Fibroblast of skin of scalp (primary cell): ENCODE measurements around the gene HSH2D.
"Not testable (repeated sequence)": the region's sequence is repeated elsewhere in the genome, so short reads cannot be mapped to it uniquely, and the experiment has no call there.

ENCODE experiments used
- DNase-seq: peaks from one replicate; pipeline ENCODE4 v3.0.0-alpha.2; 2013

The HSH2D gene

DNA sequence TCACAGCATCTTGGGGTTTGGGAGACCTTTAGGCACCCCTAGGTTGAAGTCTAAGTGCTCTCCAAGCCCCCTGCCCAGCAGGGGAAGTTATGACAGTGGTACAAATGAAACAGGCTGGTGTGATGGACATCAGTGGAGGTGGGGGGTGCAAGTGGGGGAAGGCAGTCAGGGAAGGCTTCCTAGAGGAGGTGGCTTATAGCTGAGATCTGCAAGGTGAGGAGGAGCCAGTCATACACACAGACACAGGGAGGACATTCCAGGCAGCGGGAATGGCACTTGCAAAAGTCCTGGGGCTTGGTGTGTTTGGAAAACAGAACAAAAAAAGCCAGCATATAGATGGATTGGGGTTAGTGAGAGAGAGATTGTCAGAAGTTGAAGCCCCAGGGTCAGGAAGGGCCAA lies 11.6 kb downstream of the HSH2D start:
- no peak for DNase-seq

DNA sequence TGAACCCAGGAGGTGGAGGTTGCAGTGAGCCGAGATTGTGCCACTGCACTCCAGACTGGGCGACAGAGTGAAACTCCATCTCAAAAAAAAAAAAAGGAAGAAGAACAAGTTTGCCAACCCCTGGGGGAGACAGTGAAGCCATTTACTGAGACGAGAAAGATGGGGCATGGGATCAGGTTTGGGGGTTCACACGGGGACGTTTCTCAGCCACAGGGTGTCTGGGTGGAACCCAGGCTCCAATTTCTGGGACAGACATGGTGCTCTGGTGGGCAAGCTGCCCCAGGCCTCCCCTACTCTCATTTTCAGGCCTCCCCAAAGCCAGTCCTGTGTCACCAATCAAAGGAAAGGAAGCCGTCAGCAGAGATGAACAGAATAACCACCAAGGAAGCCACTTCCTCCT lies 13.4 kb downstream of the HSH2D start:
- DNase-seq: no peak

DNA sequence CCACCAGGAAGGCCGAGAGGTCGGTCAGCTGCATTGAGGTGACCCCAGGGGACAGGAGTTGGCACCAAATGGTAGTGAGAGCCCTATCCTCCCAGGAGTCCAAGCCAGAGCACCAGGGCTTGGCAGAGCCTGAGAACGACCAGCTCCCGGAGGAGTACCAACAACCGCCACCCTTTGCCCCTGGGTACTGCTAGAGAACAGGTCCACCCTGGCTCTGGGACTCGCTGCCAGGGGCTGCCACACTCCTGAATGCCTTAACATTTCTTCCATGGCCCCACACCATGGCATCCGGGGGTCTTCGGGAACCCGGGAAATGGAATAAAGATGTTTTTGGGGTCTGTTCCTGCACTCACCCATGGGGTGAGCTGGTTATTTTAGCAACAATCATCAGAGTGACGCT lies 14.1 kb downstream of the HSH2D start:
- DNase-seq: no peak

DNA sequence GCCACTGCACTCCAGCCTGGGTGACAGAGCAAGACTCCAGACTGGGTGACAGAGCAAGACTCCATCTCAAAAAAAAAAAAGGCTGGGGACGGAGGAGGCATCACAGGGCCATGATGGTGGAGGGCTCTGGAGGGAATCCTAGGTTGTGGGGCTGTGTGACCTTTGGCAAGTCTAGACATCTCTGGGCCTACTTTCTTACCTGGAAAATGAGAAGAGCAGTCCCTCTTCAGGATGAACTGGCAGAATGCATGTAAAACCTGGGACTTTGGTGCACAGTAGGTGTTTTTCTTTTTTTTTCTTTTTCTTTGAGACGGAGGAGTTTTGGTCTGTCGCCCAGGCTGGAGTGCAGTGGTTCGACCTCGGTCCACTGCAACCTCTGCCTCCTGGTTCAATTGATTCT lies 16.2 kb downstream of the HSH2D start:
- DNase-seq: no peak

DNA sequence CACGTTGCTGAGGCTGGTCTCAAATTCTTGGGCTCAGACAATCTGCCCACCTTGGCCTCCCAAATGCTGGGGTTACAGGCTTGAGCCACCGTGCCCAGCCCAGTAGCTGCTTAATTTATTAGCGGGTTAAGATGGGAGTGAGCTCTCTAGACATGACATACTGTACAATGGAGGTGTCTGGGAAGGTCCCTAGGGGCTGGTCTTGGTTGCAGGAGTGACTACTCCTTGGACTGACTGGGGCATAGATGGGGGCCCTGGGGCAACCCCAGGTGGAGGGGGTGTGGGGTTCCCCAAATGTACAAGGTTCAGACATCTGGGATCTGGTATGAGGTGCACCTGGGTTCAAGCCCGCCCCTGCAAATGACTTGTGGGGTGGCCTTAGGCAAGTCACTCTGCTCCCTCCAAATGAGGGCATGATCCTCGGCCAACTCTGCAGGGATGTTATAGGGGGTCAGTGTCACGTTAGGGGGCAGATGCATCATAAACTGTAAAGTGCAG lies 17.0 kb downstream of the HSH2D start:
- no peak for DNase-seq

DNA sequence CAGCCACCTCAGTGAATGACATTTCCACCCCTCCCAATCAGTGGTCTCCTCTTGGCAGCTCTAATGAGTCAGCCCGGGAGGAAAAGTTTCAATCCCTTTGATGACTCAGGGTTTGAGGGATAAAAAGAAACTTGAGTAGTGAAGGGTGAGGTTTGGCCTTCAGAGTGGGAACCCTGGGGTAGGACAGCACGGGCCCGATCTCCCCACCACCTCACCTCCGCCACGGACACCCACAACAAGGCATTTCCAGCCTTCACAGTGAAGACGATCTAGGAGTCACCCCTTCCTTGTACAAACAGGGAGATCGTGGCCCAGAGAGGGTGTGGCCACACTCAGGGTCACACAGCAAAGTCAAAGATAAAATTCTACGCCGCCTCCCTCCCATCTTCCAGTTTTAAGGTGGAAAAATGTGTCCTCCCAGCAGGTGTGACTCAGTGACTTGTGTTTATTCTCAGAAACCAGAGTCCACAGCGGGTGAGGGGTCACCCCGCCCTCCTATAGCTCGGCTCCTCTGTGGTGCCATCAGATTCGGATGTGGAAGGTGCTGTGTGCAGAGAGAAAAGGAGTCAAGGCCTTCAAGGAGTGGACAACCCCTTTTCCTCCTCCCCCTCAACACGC lies 17.6 kb downstream of the HSH2D start:
- DNase-seq: peak; percentile 62

DNA sequence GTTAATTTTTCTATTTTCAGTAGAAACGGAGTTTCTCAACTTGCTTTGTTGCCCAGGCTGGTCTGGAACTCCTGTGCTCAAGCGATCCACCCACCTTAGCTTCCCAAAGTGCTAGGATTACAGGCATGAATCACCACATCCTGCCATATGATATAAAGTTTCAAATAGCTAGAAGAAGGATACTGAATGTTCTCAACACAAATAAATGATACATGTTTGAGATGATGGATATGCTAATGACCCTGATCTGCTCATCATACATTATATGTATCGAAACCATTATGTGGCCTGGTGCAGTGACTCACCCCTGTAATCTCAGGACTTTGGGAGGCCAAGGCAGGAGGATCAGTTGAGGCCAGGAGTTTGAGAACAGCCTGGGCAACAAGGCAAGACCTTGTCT lies 18.4 kb downstream of the HSH2D start:
- DNase-seq: peak; percentile 31

DNA sequence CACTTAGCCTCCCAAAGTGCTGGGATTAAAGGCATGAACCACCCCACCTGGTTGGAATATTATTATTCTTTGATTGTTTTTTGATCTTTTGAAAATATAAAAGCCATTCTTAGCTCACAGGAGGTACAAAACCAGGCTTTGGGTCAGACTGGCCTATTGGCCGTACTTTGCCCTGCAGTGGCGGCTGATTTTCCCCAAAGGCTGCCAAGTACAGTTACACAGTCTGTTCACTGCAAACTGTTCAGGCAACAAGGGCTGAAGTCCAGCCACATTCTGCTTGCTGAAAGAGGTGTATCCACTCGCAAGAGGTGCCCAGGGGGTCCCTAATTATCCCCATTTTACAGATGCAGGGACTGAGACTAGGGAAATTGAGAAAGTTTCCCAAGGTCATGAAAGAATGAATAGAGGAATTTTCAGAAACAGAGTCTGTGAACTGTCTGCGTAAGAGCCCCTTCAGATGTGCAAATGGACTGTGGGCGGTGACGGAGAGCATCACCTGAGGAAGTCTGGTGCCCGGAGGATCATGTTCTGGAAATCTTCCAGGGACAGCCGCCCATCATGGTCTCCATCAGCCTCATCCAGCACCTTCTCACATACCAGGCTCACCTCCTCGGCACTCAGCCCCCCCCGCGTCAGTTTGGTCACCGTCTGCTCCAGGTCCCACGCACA lies 20.9 kb downstream of the HSH2D start:
- DNase-seq: no peak

DNA sequence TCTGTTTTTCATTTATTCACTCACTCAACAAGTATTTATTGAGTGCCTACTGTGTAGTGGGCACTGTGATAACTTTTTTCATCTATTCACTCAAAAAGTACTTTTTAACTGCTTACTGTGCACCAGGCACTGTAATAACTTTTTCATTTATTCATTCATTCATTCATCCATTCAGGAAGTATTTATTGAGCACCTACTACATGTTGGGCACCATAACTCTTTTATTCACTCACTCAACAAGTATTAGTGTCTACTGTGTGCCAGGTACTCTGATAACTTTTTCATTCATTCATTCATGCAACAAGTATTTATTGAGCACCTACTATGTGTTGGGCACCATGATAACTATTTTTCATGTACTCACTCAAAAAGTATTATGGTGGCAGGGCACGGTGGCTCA lies 22.9 kb downstream of the HSH2D start:
- no peak for DNase-seq

DNA sequence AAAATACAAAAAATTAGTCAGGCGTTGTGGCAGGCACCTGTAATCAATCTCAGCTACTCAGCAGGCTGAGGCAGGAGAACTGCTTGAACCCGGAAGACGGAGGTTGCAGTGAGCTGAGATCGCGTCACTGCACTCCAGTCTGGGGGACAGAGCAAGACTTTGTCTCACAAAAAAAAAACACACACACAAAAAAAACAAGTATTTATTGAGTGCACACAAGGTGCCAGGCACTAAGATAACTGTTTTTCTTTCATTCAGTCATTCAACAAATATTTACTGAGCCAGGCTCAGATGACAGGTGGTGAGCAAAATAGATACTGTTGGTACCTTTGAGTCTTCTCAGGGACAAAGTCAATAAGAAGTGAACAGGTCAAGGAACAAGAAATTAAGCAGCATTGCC lies 23.6 kb downstream of the HSH2D start:
- no peak for DNase-seq

DNA sequence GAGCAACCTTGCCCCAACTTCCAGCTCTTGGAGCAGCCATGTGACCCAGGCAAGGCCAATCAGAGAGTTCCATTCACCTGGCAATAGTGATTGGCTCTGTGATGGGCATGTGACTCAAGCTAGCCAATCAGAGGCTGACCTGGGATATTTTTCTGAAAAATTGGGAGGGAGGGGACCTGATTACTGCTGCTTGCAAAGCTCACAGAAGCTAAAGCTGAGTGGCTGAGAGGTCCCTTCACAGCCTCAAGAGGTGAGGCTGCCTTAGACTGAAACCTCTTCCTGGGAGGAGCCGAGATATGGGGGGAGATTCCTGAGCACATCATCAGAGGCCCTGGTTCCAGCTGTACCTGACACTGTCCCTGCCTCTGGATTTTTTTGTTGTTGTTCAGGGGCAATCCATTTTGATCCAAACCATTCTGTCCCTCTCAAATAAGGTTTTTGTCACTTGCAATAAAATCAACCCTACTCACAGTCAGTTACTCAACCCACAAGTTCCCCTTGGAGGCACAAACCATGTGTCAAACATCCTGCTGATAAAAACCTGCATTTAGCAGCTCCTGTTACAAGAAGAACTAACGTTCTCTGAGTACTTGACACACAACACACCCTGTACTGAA lies 25.1 kb downstream of the HSH2D start:
- DNase-seq: no peak

DNA sequence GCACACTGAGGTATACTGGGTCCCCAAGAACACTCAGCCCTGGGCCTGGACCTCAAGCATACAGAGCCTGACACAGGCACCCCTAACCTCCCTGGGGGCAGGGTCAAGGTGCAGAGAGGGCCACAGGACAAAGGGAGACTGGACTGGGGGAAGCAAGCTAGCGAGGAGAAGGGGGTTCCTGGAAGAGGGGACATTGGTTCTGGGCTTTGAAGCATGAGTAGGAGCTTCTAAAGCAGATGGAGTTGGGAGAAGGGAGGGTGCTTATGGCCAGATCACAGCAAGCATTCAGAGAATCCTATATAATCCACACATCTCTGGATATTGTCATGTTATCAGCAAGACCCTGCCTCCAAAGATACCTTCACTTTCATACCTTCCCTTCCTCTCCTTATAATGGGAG lies 26.6 kb downstream of the HSH2D start:
- no peak for DNase-seq

DNA sequence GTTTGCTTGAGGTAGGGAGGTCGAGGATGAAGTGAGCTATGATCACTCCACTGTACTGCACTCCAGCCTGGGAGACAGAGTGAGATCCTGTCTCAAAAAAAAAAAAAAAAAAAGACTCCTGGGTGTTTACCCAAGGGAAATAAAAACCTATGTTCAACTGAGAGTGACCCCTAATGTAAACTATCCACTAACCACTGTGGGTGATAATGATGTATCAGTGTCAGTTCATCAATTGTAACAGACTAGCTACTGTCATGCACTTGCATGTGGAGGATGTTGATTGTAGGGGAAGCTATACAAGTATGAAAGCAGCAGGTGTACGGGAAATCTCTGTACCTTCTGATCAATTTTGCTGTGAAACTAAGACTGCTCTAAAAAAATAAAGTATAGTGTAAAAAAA lies 32.5 kb downstream of the HSH2D start:
- DNase-seq: no peak

DNA sequence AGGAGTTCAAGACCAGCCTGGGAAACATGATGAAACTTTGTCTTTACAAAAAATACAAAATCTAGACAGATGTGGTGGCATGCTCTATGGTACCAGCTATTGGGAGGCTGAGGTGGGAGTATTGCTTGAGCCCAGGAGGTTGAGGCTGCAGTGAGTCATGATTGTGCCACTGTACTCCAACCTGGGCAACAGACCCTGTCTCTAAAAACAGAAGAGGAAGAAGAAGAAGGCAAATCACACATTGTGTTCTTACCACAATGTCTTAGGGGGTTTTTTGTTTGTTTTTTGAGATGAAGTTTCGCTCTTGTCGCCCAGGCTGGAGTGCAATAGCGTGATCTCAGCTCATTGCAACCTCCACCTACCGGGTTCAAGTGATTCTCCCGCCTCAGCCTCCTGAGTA lies 35.4 kb downstream of the HSH2D start:
- not testable (repeated sequence) for DNase-seq

DNA sequence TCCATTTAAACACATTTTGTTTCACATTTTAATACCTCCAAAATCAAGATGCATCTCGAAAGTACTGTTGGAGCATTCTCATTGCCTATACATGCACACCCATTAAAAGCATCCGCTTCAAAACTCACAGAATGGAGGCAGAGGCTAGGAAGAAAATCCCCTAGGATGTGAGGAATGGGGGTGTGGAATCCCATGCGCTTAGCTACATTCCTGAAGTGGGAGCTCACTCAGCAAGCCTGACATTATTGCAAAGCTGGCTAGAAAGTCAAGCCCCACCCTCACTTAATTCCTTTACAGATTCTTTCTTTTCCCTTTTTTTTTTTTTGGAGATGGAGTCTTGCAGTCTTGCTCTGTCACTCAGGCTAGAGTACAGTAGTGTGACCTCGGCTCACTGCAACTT lies 37.1 kb downstream of the HSH2D start:
- DNase-seq: peak; percentile 95

DNA sequence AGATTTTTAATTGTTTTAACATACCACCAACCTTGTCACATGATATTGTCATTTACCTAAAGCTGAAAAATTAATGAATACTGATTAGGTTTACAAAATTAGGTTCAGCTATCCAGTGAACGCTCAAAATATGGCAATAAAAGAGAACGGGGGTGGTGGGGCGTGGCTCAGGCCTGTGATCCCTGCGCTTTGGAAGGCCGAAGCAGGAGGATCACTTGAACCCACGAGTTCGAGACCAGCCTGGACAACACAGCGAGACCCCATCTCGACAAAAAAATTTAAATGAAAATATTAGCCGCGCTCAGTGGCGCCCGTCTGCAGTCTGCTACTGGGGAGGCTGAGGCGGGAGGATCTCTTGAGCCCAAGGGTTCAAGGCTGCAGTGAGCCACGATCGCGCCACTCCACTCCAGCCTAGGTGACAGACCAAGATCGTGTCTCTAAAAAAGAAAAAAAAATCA lies 41.2 kb downstream of the HSH2D start:
- no peak for DNase-seq

DNA sequence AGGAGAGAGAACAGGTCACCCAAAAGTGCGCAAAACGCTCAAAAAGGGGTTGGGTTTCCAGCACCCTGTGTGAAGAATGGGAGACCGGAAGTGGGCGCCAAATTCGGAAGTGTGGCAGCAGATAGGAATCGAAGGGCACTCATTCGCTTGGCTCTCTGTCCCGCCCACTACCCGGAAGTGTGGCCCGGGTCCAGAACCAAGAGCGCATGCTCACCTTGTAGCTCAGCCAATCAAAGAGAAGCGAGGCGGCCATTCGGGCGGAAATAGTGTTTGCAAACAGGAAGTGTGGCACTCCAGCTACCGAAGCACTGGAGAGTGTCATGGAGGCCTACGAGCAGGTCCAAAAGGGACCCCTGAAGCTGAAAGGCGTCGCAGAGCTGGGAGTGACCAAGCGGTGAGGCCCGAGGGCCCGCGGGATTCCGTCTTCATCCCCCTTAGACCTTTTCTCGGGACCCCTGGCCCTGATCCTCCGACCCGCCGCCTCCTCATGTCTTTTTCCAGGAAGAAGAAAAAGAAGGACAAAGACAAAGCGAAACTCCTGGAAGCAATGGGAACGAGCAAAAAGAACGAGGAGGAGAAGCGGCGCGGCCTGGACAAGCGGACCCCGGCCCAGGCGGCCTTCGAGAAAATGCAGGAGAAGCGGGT lies 41.8 kb downstream of the HSH2D start, which contains the start of gene FAM32A:
TSS of gene FAM32A (plus strand) at position 288 of the 645 bp plus-strand sequence. CDS start at position 321, 33 bp downstream.
- DNase-seq: peak; percentile 100

DNA sequence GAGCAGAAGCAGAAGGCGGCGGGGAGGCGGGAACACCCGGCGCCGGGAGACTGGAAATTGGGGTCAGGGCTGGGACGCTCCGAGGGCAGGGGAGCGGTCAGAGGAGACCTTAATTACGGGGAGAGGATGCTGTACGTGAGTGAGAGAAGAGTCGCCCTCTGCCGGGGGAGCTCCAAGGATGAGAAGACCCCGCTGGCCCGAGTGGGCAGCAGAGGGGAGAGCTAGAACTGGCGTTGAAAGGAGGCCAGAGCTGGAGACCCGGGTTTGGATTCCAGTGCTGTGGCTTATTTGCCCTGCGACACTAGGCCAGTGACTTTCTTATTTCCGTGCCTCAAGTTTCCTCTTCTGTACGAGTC lies 42.3 kb downstream of the HSH2D start:
- DNase-seq: peak; percentile 45

DNA sequence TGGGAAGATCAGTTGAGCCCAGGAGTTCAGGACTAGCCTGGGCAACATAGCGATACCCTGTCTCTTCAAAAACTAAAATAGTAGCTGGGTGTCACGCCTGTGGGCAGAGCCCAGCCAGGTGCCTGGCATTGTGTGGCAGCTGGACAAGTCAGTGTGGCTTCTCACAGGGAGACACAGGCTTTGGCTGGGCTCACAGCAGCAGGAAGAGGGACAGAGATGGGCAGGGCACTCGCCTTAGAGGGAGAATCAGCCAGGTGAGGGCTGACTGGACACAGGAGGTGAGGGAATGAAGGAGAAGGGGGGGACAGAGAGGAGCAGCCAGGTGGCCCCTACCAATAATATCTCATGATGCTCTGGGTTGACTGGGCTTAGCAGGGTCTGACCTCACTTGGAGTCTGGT lies 45.0 kb downstream of the HSH2D start:
- DNase-seq: no peak

DNA sequence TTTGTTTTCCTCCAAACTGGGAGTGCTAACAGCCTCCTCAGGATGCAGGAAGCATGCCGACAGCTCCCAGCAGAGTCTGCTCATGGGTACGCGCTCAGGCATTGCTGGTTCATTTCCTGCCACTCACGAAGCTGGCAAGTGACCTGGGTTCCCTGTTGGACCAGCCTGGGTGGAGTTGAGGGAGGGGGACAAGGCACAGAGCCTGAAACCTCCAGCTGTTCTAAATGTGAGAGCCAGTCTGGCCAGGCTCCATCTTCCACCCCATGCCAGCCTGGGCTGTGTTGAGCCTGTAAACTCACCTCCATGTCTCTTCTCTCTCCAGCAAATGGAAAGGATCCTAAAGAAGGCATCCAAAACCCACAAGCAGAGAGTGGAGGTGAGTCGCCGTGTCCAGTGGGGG lies 46.7 kb downstream of the HSH2D start:
- DNase-seq: no peak

DNA sequence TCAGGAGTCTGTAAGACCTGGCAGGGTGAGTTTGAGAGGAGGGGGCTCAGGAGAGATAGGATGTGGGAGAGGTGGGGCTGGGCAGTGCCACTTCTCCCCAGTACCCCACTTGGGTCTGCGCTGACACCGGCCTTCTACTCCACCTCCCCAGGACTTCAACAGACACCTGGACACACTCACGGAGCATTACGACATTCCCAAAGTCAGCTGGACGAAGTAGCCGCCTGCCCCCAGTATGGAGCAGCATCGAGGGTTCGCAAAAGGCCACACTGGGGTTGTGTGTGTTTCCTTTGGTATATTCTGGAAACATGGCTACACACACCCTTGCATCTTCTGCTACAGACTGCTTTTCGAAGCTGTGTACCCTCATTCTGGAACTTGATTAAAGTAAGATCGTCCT lies 47.3 kb downstream of the HSH2D start:
- no peak for DNase-seq

DNA sequence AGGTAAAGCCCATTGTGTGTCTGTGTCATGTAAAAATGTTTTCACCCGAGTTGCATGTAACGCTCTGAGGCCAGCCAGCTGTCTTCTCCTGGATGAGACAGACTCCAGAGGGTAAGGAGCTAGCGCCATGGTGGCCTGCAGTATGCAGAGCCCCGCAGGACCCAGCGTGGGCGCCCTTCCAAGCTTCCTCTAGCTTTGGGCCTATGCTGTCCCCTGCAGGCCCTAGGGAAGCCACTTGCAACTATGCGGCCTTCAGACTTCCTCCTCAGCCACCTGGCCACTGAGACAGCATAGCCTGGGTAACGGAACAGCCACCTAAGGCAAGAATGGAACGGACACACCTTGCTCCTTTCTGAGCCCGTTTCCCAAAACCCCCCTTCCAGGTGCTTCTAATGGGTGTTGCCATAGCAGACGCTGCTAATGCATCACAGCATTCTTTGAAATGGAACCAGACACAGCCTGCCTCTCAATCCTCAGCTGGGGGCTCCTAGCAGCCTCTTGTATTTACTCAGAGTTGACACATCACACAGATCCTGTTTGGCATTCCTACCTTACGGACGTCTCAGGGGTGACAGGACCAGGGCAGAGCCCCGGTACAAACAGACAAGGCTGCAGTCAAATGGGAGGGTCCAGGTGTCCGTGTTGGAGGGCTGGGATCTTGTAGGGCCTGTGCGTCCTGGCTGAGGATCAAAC lies 47.9 kb downstream of the HSH2D start:
- DNase-seq: no peak

DNA sequence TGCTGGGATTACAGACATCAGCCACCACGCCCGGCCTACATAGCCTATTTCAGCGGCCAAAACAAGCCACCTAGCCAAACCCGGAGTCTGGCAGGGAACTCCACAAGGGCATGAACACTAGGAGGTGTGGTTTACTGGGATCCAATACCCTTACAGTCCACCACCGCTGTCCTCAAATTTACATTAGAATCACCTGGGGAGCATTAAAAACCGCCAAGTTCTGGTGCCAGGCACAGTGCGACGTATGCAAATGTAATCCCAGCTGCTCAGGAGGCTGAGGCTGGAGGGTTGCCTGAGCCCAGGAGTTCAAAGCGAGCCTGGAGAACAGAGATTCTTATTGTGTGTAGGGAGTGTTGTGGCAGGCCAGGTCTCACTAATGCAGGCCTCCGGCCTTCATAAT lies 50.0 kb downstream of the HSH2D start:
- no peak for DNase-seq
